ENCODE data around the gene DGKI.

DGKI gene

DNA sequence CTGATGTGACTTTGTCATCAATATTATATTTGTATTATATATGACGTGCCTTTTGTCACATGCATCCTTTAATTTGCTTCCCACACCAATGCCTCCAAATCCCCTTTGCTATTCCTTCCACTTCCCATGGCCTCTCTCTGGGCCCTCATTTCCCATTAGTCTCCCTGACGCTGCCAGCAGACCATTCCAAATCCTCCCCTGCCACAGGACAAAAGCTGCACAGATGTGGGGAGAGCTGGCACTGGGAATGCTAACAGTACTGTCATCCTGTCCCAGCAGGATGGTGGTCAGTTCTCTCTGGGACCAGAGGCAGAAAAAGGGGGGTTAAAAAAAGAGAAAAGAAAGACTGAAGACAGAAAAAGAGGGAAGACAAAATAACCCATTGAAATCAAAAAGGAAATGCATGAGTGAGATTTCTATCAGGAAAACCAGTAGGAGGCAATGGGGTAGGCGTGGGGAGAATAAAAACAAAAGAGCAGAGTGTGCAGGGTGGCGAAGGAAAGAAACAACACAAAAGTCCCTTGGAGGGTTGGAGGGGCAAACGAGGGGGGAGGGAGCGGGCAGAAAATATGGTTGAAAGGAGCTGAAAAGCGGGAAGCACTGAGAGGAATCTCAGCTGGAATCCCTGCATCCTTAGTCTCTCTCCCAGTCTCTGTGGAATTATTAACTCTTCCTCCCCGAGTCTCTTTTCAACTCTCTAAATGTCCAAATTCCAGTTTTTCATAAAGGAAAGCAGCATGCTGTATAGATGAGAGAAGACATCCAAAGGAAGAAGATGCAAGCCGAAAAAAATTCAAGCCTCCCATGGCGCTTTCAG, 444.0 kb downstream of the DGKI start:
- no peak for DNase-seq

DNA sequence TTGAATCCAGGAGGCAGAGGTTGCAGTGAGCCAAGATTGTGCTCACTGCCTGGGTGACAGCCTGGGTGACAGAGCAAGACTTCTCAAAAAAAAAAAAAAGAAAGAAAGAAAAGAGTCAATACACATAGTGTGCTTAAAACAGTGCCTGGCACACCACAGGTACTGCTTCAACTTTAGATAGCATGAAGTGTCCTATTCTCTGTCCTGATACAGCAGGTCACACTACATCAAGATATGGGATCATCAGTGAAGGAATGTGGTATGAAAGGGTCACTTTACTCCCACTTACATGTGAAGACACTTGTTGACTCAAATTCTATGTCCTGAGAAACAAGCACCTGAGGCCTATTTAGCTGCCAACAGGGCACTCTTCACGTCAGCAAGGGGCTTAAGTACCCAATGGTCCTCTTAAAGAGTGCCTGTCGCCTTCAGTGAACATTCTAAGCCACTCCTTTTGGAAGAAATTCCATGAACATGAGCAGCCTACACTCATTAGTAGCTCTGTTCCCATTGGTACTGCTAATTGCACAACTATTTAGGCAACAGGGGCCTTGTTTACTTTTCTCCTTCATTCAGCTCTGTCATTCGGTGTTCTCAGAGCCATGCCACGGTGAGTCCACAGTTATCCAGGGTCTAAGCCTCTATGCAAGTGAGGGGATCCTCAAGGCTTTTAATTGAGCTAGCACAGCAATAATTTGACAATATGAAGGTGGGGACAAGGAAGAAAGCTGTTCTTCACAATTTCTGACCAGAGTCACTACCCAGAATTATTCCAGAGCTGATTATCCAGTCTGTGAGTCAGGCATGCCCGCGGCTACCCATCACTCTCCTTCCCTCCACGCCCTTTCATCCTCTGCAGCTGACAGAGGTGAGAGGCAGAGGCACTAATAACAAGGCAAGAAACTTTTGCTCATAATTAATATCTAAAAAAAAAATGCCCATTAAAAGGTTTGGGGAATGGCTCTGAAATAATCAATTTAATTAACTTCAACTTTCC, 446.6 kb downstream of the DGKI start:
- DNase-seq, result no peak

DNA sequence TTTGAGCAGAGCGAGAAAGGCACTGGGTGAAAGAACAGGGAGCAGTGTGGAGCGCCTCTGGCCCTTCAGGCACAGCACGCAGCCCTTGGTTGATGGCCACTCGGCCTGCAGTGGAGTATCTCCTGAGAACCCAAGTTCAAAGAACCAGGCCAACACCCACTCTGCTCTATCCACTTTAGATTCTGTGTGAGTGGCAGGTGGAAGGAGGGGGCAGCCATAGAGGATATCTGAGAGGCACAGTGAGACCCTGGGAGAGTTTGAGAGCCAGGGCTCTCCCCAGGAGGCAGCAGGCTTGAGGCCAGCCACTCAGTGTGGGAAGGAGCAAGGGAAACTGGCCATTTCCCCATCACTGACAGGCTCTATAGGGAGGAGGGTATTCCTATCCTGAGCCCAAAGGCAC, 450.7 kb downstream of the DGKI start:
- DNase-seq, result no peak

DNA sequence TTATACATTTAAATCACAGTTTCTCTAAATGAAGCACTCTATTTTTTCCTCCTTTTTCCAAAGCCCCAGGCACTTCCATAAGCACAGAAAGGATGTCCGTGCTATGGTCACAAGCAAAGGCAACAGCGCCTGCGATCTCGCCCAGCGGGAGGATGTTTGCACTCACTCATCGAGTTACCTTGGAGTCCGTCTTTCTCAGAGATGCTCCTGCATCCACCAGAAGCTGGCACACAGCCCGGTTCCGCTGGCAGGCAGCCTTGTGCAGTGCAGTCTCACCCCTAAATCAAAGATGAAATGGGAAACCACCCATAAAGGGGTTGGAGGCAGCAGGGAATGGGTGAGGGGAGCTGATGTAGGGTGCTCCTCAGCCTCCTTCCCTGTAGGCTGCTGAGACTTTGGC, 451.4 kb downstream of the DGKI start:
- DNase-seq, result no peak

DNA sequence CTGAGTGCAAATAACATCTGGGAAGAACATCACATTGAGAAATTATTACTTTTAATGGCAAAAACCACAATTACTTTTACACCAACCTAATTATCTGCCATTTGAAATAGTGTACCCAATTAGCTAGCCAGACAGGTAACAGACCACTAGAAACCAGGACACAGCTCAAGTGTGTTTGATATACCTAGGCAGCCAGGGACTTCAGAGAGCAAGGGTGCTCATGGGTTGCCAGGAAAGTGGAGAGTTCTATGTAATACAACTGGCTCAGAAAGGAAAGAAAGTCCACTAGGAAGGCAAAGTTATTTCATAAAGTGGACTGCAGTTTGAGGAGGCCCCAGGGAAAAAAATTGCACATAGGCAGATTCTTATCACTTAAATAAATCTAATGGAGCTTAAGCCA, 453.2 kb downstream of the DGKI start:
- DNase-seq, result no peak

DNA sequence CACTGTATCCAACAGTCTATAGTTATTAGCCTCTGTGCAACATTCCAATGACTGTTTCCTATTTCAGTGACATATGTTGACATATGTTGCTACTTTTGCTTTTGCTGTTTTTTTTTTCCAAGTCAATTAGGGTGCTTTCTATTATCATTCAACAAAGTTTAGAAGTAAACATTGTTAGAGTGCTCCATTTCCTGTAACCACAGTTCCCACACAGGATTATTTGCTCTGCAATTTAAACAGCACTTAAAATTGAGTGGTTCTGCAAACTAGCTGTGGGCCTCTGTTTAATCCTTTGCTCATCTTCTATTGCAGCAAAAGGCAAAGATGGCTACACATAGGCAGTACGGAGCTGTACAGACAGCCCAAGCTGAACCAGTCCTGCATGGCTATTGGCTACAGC, 456.7 kb downstream of the DGKI start:
- no peak for DNase-seq

DNA sequence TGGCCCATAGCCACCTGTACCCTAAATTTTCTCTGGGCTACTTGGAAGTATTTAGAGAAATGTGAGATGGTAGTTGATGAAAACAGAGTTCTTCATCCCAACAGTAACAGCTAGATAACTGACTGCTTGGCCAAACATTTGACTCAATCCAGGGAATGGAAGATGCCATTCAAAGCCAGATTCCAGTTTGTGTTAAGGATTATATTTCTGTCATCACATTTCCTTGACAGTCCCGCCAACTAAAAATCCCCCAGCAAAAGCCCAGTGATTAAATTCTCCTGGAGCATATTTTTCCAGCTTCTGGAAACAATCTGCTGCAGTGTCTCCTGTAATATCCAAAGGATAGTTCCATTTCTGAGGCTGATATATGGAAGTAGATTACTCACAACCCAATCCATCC, 457.9 kb downstream of the DGKI start:
- DNase-seq, result no peak

DNA sequence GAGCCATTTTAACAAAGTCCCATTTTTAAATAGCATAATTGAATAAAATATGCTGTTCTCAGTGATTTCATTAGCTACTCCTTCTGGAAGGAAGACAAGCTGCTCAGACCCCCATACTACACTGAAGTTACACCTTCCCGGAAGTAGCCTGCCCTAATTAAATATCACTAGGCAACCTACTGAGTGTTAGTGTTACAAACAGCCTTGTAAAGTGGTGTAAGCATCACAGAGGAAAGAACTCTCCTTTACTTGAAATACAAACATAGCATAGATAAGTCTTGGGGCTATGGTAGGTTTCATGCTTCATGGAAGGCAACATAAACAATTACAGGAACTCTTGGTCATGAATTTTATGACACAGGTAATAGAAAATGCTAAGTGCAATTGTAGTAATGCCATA, 459.8 kb downstream of the DGKI start:
- DNase-seq, result no peak

DNA sequence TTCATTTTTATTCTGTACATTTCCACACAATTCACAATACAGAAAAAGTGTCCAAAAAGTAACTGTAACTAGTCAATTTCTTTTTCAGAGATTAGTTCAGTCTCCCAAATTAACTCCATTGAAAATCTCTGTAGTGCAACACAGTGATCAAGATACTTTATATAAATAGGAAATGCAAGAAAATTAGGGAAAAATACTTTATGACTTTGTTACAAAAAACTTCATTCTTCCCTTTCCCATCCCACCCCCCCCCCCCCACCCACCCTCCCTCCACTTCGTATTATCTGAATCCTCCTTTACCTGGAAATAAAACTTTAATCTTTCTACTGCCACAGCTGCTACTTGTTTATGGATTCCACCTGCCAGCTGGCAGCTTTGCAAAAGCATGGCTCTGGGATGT, 465.7 kb downstream of the DGKI start:
- DNase-seq, result no peak

DNA sequence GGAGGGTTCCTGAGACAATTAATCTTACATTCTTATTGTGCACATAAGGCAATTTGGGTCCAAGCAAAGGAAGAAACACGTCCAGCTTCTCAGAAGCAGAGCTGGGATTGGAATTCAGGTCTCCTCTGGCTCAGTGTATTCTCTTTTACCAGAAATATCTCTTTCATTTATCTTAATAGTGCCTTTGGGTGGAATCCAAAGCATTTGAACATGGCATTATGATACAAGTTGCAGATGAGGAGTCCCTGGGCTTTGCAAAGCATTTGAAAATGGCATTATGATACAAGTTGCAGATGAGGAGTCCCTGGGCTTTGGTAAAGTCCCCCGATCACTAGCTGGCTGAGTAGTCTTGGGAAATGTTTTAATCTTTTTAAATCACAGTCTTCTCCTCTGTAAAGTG, 473.3 kb downstream of the DGKI start:
- no peak for DNase-seq

DNA sequence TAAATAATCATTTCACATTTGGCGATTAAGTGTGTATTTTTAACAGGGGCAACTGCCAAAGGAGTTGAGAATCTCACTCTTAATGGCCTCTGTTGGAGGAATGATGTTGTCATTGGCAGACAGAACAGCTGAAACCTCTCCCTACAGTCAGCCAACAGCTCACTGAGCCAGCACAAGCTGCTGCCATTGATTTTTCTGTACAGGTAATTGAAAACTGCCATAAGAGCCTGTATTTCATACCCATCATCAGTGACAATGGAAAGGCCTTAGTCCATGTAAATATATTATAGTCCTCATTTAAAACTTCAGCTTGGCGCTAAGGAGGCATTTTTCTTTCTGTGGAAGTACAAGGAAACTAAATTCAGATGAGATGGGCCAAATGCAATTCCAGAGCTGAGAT, 475.2 kb downstream of the DGKI start:
- DNase-seq, result no peak

DNA sequence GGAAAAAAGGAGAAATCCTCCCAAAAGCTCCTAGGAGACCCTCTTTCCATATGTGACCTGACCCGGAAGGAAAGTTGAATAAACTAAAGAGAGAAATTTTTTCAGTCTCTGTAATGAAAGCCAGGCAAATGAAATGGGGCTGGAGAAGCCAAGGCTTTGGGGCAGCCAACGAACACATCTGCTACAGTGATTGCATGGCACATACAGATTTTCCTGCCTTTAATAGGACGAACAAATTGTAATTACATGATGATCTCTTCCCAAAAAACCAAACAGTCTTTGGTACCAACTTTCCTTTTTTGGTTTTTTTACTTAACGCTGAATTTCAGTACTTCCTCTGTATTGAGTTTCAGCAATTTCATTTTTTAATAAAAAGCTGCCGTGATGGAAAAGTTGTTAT, 479.8 kb downstream of the DGKI start:
- no peak for DNase-seq

DNA sequence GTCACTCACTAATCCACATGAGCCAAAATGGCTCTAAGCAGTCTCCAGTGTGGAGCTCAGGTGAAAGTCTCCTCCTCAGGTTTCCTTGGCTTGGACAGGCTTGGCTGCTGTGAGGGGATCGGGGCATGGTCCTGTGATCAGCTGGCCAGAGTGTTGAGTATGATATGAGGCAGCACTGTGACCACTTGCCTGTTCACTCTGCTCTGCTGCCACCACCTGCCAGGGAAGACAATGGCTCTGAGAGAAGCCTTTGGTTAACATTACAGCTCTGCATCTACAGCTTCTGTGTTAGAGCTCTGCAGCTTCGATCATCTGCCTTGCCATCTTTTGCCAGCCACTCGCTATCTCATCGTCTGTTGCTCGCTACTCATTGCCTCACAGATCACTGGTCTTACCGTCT, 483.1 kb downstream of the DGKI start:
- DNase-seq, result no peak

DNA sequence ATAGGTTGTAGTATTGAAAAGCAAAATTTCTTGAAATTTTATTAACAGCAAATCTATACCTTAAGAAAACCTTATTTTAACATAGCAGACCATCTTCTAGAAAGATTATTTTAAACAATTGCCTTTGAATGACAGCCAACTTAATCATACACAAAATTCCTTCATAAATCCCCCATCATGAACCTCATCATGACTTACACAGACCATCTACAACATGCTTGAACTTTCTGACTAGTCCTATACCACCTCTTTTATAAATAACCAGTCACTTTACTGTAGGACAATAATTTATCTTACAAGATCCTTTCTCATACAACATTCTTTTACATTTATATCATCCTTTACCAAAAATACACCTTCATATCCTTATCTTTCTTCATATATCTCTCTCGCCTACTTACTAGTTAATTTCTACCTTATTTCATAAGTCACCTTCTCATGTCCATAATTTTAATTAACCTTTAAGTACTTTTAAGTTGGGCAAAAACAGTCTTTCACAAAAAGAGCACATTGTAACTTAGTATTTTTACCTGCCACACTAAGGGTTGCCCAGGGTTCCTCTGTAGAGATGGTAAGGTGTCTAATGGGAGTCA, 486.6 kb downstream of the DGKI start:
- no peak for DNase-seq

DNA sequence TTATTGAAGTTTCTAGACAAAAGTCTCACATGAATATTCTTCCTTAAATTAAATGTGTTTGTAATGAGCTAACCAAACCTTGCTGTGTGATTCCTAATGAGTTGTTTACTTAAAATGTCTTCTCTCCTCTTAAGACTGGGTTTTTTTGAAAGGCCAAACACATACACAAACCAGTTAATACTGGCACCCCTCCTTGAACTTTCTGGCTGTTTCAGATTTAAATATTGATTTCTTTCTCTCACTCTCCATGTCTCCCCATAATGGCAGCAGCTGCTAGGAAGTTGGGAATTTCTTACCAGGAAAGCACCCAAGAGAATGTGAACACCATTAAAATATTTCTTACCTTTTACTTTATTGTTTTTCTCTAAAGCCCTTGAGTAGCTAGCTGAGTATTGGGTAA, 491.8 kb downstream of the DGKI start:
- no peak for DNase-seq

DNA sequence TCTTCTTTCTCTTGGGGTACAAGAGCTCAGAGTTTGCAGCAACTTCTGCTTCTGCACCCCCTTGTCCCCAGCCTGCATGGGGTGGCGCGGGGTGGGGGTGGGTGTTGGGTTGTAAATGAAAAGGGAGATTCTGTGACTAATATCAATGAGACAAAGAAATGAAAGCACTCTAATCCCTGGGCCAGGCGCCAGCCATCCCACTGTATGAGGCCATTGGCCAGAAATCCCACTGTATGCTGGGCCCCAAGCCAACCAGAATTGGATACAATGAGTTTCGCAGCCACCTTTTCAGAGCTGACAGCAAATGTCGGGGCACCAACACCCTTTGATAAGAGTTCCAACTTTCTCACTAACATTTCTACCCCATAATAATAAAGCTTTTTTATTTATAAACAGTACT, 492.4 kb downstream of the DGKI start:
- no peak for DNase-seq

DNA sequence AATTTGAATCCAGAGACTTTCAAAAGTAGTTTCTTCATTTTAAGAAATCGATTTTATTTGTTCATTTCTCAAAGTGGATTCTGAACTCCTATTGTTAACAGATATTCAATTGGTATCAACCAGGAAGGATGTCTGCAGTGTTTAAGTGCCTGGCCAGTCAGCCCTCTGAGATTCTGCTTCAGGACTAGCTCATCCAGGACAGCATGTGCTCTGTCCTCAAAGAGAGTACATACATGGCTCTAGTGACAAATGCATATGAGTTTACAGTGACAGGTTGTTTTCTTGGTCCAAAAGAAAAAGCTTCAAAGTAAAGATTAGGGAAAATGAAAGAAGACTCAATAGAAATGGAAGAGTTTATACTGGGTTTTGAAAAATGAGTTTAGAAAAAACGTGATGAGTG, 494.8 kb downstream of the DGKI start:
- no peak for DNase-seq

DNA sequence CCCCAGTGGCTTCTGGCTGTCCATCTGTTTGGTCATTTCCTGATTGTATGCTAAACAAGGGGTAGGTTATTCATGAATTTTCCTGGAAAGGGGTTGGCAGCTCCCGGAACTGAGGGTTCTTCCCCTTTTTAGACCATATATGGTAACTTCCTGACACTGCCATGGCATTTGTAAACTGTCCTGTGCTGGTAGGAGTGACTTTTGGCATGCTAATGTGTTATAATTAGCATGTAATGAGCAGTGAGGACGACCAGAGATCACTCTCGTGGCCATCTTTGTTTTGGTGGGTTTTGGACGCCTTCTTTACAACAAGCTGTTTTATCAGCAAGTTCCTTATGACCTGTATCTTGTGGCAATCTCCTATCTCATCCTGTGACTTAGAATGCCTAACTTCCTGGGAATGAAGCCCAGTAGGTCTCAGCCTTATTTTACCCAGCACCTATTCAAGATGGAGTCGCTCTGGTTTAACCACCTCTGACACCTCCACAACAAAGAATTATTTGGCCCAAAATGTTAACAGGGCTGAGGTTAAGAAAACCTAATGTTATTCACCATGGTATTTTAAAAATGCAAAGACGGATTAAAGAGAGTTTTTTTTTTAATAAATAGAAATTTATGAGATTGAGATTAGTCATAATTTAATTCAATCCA, 500.9 kb downstream of the DGKI start:
- no peak for DNase-seq

DNA sequence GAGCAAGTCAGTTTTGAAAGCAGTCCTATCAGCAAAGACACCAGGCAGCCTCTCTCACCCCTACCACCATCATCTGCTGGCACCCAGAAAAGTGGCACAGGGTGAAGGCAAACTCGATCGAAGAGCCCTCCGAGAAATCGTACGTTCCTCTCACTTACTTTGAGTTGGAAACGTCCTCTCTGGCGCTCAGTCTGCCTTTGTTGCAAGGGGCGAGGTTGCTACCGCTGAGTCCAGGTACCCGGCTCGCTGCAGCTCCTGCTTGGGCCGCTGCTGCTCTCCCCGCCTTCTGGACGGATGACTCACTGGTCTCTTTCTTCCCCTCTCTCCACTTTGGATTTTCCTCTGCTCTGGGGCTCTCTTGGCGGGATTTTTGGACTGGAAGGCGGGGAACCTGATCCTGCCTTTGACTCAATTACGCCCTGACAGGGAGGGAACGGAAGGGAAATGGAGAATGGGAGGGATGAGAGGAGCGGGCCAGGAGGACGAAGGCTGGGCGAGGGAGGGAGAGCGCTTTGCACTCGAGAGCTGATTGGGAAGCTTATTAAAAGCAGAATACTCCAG, 503.4 kb downstream of the DGKI start, which contains the start of gene PTN:
Gene PTN (minus strand): TSS at position 453 of the 561 bp plus-strand sequence. CDS start 88,760 bp downstream, outside the sequence.
- DNase-seq, result no peak

DNA sequence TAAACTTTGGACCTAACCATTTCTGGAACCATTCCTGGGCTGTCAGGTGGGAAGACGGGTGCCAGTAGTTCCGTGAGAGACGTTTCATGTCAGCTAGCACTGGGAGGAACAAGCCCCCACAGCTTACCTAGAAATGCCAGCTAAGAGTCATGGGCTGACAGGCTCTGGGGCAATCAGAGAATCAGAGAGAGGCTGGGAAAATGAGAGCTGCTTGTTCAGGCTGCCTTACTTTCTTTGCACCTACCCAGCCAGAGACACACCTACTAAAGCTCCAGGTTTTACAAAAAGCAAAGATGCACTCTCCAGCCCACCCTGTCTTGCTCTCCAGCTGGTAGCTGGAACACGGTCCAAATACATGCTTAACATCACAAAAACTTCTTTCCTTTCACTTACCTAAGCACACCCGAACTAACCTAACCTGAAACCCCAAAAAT, 503.9 kb downstream of the DGKI start:
- no peak for DNase-seq

DNA sequence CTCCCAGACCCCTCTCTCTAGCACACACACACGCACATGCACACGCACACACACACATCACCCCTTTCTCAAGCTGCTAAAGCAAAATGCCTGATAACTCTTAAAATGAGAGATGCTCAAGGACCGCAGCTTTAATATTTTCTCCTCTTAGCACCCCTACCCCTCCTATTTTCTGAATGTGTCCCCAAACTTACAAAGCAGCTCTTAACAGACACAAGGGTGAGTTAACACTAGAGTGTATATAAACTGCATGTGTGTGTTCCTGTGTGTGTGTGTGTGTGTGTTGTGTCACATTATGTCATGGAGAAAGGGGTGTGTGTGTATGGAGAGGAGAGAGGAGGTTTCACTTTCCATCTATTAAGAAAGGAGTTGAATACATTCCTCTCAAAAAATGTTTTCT, 504.5 kb downstream of the DGKI start:
- no peak for DNase-seq

DNA sequence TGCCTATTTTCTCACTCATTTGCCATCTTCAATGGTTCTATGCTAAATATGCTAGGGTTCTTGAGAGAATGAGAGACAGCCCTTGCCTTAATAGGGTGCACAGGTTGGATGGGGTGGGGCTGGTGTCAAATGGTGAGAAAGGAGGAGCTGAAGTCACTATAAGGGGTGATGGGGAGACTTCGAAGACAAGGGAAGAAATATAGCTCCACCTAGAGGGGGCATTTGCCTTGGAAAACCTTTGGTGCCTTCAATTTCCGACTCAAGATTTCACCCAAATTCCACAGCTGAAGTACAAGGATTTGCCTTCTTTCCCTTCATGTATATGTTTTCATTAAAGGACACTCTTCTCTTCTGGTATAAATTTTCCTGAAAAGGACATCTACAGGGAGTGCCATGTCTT, 508.9 kb downstream of the DGKI start:
- DNase-seq, result no peak

DNA sequence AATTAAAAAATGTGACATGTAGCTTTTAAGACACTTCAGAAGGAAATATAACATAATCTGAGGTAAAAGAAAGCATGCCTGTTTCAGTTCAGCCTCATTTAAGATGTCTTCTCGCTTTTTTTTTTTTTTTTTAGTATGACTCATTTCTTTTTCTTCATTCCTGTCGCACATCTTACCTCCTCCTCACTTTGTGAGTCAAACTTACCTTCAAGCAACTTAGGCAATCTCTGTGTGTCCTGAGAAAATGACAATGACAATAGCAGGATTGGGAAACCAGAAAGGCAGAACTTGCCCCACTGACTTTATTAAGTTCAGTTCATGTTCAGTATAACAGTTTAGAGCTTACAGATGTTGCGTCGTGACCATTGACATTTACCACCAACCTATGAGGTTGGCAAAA, 511.0 kb downstream of the DGKI start:
- DNase-seq, result no peak
